Measurements from ENCODE around the gene TBXA2R. TPM values are rescaled to one million over a fixed set of nuclear protein-coding genes. Genes with fewer than 3 reads are reported as not detected.
A peak's percentile ranks its signal among the peaks of the same experiment; 100 is the strongest.

Gene TBXA2R
- total RNA-seq, 4 donors from 2014 or later: 4.4 to 11.4 (median 7.2) TPM

DNA sequence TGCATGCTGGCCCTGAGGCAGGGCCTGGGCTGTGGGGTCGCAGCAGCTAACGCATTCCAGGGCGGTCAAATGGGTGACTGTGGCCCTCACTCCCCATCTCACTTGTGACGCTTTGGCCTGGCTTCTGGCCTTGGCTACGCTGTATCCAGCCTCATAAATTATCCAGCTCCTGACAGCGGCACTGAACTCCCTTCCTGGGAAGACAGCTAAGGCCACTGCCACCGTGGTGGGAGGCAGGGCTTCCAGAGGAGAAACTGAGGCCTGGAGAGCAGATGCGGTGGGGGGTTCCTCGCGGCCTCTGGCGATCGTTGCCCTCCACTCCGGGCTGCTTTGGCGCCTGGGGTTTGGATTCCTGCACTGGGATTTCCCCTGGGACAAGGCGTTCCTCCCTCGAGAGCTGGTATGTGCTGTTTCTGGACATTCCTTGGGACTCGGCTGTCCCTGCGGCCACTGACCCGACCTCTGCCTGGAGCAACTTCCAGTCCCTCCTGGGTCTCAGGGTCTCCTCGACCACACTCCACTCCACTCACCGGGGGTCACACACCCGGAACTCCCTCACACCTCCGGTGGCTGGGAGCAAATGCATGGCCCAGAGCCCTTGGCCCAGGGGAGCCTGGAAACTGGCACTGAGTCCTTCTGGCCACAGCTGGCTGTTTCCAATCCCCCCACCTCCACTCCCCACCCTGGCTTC lies 3.4 kb downstream of the TBXA2R start:
- H3K27ac ChIP-seq: peak overlapping the region; percentile 66 to 89 (median 80)
- 45 to 52% methylated on average over 13 to 21 of the region's 23 CpGs for WGBS, 2 donors
- H3K4me3 ChIP-seq: peak overlapping the region in 1 of 4 donors; percentile 8
- TF ChIP-seq POLR2A (IDR thresholded peaks at IDR 0.05) (no peak), EP300 (IDR thresholded peaks at IDR 0.05) (peak in 1 of 2 donors; percentile 79)
- H3K36me3 ChIP-seq: peaks cover 0 to 17% (median 0%) of the 10 kb centered on the region in 3 donors
- DNase-seq (ENCODE audit: low spot score in 2 of 2): no peak
- H3K27me3 ChIP-seq: peaks cover 0 to 6% of the 10 kb centered on the region in 2 donors
- no peaks in the 10 kb centered on the region for H3K9me3 ChIP-seq
- H3K4me1 ChIP-seq: peaks cover 0 to 56% (median 38%) of the 10 kb centered on the region in 4 donors

DNA sequence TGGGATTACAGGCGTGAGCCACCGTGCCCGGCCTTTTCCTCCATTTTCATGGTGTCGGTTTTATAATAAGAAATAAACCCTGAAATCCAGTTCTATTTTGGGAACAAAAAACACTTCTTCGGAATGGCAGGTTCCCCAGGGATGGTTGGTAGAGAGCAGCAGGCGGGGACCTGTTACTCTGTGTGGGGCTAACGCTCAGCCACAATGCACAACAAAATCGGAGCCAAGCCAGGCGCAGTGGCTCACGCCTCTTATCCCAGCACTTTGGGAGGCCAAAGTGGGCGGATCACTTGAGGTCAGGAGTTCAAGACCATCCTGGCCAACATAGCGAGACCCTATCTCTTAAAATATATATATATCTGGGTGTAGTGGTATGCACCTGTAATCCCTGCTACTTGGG lies 5.7 kb downstream of the TBXA2R start:
- no peak for DNase-seq (ENCODE audit: low spot score in 2 of 2)
- H3K27ac ChIP-seq: peak overlapping the region in 1 of 4 donors; percentile 82
- peaks cover 0 to 33% (median 20%) of the 10 kb centered on the region in 4 donors for H3K4me1 ChIP-seq
- H3K4me3 ChIP-seq: no peak overlapping the region
- peaks cover 0 to 6% of the 10 kb centered on the region in 2 donors for H3K27me3 ChIP-seq
- WGBS, 2 donors: 87 to 88% methylated on average over 12 of the region's 12 CpGs
- TF ChIP-seq EP300 (IDR thresholded peaks at IDR 0.05) (no peak), POLR2A (IDR thresholded peaks at IDR 0.05) (no peak)
- TF ChIP-seq, protein P1, sequence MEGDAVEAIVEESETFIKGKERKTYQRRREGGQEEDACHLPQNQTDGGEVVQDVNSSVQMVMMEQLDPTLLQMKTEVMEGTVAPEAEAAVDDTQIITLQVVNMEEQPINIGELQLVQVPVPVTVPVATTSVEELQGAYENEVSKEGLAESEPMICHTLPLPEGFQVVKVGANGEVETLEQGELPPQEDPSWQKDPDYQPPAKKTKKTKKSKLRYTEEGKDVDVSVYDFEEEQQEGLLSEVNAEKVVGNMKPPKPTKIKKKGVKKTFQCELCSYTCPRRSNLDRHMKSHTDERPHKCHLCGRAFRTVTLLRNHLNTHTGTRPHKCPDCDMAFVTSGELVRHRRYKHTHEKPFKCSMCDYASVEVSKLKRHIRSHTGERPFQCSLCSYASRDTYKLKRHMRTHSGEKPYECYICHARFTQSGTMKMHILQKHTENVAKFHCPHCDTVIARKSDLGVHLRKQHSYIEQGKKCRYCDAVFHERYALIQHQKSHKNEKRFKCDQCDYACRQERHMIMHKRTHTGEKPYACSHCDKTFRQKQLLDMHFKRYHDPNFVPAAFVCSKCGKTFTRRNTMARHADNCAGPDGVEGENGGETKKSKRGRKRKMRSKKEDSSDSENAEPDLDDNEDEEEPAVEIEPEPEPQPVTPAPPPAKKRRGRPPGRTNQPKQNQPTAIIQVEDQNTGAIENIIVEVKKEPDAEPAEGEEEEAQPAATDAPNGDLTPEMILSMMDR (IDR thresholded peaks at IDR 0.05): no peak
- H3K36me3 ChIP-seq: peaks cover 0 to 26% (median 0%) of the 10 kb centered on the region in 3 donors
- no peaks in the 10 kb centered on the region for H3K9me3 ChIP-seq

DNA sequence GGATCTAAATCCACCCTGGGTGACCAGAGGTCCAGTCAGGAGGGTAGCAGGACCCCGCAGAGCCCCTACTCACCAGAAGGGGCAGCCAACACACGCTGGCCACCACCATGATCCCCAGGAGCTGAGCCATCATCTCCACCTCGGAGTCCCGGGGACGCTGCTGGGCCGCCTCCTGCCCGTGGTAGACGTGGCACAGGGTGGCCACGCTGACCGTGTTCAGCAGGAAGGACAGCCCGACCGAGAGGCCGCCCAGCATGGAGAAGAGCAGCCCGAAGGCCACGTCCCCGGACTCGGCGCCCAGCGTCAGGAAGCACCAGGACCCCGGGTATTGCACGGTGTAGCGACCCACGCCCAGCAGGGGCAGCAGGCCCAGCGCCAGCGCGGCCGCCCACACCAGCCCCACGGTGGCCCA lies 6.9 kb downstream of the TBXA2R start:
- no peak for DNase-seq (ENCODE audit: low spot score in 2 of 2)

DNA sequence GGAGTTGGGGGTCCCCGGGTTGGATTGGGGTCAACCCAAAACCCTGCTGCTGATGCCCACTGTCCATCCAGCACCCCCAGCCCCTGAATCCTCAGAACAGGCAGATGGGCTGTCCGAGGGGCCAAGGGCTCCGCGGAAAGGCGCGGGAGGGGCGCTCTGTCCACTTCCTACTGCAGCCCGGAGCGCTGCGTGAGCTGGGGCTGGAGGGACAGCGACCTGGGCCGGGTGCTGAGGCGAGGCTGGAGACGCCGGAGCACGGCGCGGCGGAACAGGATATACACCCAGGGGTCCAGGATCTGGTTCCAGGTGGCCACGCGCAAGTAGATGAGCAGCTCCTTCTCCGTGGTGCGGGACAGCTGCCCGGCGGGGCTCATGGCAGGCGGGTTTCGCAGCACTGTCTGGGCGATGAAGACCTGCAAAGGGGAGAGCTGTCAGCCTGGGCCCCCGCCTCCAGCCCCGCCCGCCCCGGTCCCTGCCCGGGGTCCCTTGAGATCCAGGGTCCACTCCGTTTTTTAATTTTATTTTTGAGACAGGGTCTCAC lies 11.1 kb downstream of the TBXA2R start:
- Histone ChIP-seq H3K27me3 (no peaks in the 10 kb centered on the region), H3K4me3 (no peak overlapping the region), H3K9me3 (no peaks in the 10 kb centered on the region), H3K4me1 (no peaks in the 10 kb centered on the region), H3K36me3 (peaks cover 0 to 43% (median 0%) of the 10 kb centered on the region in 3 donors), H3K27ac (no peak overlapping the region)
- DNase-seq (ENCODE audit: low spot score in 2 of 2): no peak
- TF ChIP-seq, protein P1 (IDR thresholded peaks at IDR 0.05): no peak
- TF ChIP-seq EP300 (IDR thresholded peaks at IDR 0.05): no peak
- TF ChIP-seq POLR2A (IDR thresholded peaks at IDR 0.05): no peak
- WGBS, 2 donors: 71 to 82% methylated on average over 19 to 24 of the region's 34 CpGs

More for the DNA sequence above, 6.9 kb downstream of the TBXA2R start:
- Histone ChIP-seq H3K4me1 (peaks cover 0 to 21% (median 9%) of the 10 kb centered on the region in 4 donors), H3K9me3 (no peaks in the 10 kb centered on the region), H3K36me3 (peaks cover 0 to 34% (median 0%) of the 10 kb centered on the region in 3 donors), H3K27ac (no peak overlapping the region), H3K27me3 (peaks cover 0 to 6% of the 10 kb centered on the region in 2 donors), H3K4me3 (no peak overlapping the region)
- WGBS, 2 donors: 60 to 92% methylated on average over 1 to 24 of the region's 28 CpGs
- TF ChIP-seq POLR2A (IDR thresholded peaks at IDR 0.05) (no peak), EP300 (IDR thresholded peaks at IDR 0.05) (no peak)

GRCh38 chr19:3593156-3593555 lies 13.5 kb downstream of the TBXA2R start:
- WGBS, 2 donors: 46 to 47% methylated on average over 11 of the region's 11 CpGs

More at GRCh38 chr19:3593156-3593555, 13.5 kb downstream of the TBXA2R start:
- Histone ChIP-seq H3K9me3 (no peaks in the 10 kb centered on the region), H3K36me3 (peaks cover 0 to 27% (median 0%) of the 10 kb centered on the region in 3 donors), H3K4me3 (no peak overlapping the region), H3K27me3 (no peaks in the 10 kb centered on the region), H3K27ac (no peak overlapping the region), H3K4me1 (no peaks in the 10 kb centered on the region)
- DNase-seq (ENCODE audit: low spot score in 2 of 2): no peak
- TF ChIP-seq POLR2A (IDR thresholded peaks at IDR 0.05): no peak
- no peak for TF ChIP-seq EP300 (IDR thresholded peaks at IDR 0.05)
- TF ChIP-seq, protein P1 (IDR thresholded peaks at IDR 0.05): no peak
